Breast epithelium (tissue), 4 donors: Measurements from ENCODE around the gene LYPD6B. TPM values are rescaled to one million over a fixed set of nuclear protein-coding genes. Genes with fewer than 3 reads are reported as not detected.

Source experiments
- DNase-seq, 2 donors: peaks; one replicate each; pipeline ENCODE4 v3.0.0-alpha.2; 2019; ENCODE audit warnings: low spot score in 2 of 2
- H3K27ac ChIP-seq, 2 donors: fragments of 200-600 bp; sonication (generic) in 1 of 2; one replicate each; pipeline ENCODE4 v1.5.1; 2016 to 2019; ENCODE audit warnings: mild to moderate bottlenecking in 1 of 2
- H3K27me3 ChIP-seq, 2 donors: fragments of 200-600 bp; sonication (generic) in 1 of 2; one replicate each; pipeline versions ENCODE4 v1.5.1 to v1.6.0; 2017 to 2019; ENCODE audit warnings: control low read depth in 1 of 2, mild to moderate bottlenecking in 1 of 2
- H3K36me3 ChIP-seq: fragments of 200-600 bp; one replicate; pipeline ENCODE4 v1.5.1; 2019
- H3K4me1 ChIP-seq, 2 donors: fragments of 200-600 bp; sonication (generic); one replicate each; pipeline ENCODE4 v1.5.1; 2016 to 2019; ENCODE audit warnings: control low read depth in 1 of 2
- H3K4me3 ChIP-seq, 3 donors: fragments of 200-600 bp; sonication (generic); 1 replicate in 2 of 3; 2 replicates in 1 of 3; pipeline ENCODE4 v1.5.1; 2016 to 2019; ENCODE audit warnings: mild to moderate bottlenecking in 3 of 3, moderate library complexity in 2 of 3
- H3K9me3 ChIP-seq, 2 donors: fragments of 200-600 bp; sonication (generic) in 1 of 2; one replicate each; pipeline ENCODE4 v1.5.1; 2016 to 2019; ENCODE audit warnings: control low read depth in 1 of 2
- CTCF ChIP-seq, 3 donors: fragments of 450-650 bp; IDR thresholded peaks; one replicate each; pipeline ENCODE4 v1.5.1; 2016 to 2017; ENCODE audit warnings: antibody characterized with exemption in 3 of 3, mild to moderate bottlenecking in 3 of 3, moderate library complexity in 3 of 3
- POLR2A ChIP-seq: fragments of 450-650 bp; IDR thresholded peaks from one replicate; pipeline ENCODE4 v1.6.1; 2016; ENCODE audit warnings: antibody characterized with exemption, mild to moderate bottlenecking, moderate library complexity
- POLR2AphosphoS5 ChIP-seq, 3 donors: sonication (generic); formaldehyde crosslinking; IDR thresholded peaks; one replicate each; pipeline ENCODE4 v1.6.1; 2017; ENCODE audit warnings: antibody characterized with exemption in 3 of 3
- intact Hi-C: fragments of 100-400 bp; cut with DNase I; formaldehyde crosslinking; loops from one replicate; pipeline ENCODE4 v1.15.1; 2023; ENCODE audit warnings: low total_unique reads
- total RNA-seq, 3 donors: library from RNA; depleted of rRNA; stranded (reverse); fragments of >200 nt; gene quantifications; one replicate each; pipeline ENCODE4 v1.1.0, GENCODE V29; 2016

The LYPD6B gene
- total RNA-seq, 3 donors from 2014 or later: 0.32 to 41.4 (median 21.0) TPM

DNA sequence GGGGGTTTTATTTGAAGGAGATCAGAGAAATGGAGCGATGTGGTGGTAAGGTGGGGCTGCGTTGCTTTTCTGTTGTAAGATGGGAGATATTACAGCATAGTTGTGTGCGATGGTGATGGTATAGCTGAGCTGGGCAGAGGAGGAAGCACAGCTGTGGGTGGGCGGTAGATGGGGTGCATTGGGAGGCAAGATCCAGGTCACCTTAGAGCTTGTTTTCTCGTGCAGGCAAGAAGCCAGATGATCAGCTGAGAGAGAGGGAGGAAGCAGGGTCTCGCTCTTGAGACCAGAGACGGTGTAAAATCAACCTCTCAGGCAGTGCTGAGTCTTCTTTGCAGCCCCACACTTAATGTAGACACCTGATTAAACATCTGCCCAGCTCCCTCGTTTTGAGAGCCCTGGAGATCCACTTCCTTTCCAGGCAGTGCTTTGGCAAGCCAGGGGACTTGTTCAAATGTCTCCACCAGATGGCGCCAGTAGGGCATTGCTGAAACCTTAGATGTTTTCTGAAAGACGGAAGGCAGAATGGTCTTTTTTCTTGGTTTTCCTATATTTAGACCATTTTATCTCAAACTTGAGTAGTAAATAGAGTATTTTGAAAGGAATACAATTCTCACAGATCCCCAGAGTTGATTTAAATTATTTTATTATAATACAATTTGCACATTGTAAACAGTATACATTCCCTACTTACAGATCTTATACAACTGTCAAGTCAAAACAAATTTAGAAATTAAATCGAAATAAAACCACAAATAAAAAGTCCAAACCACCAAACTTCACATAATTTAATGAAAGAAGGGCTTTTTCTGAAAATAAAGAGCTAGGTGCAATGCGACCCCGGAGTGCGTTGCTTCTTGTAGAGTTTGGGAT lies 21.1 kb upstream of the LYPD6B start:
- peak; percentile 69 to 79 for DNase-seq
- H3K9me3 ChIP-seq: no peaks in the 10 kb centered on the region
- H3K4me1 ChIP-seq: no peaks in the 10 kb centered on the region
- no peak overlapping the region for H3K27ac ChIP-seq
- H3K4me3 ChIP-seq: no peak overlapping the region
- H3K36me3 ChIP-seq: no peaks in the 10 kb centered on the region
- no peaks in the 10 kb centered on the region for H3K27me3 ChIP-seq
- TF ChIP-seq POLR2AphosphoS5 (IDR thresholded peaks at IDR 0.05): no peak
- no peak for TF ChIP-seq POLR2A
- TF ChIP-seq CTCF (IDR thresholded peaks at IDR 0.05): peak; percentile 70 to 84 (median 82)
- intact Hi-C loops: loop anchor here (5.0 kb wide), 1 partner anchor 1105 kb away; no protein-coding TSS in a partner anchor

DNA sequence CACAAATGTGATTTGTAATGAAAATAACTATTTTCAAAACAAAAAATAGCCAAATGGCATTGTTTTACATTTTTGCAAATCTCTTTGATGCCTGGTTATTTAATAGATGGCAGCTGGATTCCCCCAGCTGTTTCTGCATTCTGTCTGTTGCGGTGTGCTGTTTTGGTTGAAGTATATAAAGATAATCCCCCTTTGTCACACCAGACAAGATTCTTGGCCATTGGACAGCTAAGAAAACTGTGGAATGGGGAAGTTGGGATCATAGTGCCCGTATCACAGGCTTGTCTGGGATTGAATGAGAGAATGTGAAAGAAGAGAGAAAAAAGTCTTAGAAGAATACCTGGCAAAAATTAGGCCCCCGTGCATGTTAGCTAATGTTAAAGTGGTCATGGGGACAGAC lies 19.5 kb upstream of the LYPD6B start:
- DNase-seq: no peak
- intact Hi-C loops: loop anchor here (5.0 kb wide), 1 partner anchor 1103 kb away; no protein-coding TSS in a partner anchor
- TF ChIP-seq POLR2A: no peak
- TF ChIP-seq CTCF (IDR thresholded peaks at IDR 0.05): no peak
- TF ChIP-seq POLR2AphosphoS5 (IDR thresholded peaks at IDR 0.05): no peak
- no peak overlapping the region for H3K4me3 ChIP-seq
- H3K27me3 ChIP-seq: no peaks in the 10 kb centered on the region
- no peak overlapping the region for H3K27ac ChIP-seq
- no peaks in the 10 kb centered on the region for H3K9me3 ChIP-seq
- H3K36me3 ChIP-seq: no peaks in the 10 kb centered on the region
- no peaks in the 10 kb centered on the region for H3K4me1 ChIP-seq

DNA sequence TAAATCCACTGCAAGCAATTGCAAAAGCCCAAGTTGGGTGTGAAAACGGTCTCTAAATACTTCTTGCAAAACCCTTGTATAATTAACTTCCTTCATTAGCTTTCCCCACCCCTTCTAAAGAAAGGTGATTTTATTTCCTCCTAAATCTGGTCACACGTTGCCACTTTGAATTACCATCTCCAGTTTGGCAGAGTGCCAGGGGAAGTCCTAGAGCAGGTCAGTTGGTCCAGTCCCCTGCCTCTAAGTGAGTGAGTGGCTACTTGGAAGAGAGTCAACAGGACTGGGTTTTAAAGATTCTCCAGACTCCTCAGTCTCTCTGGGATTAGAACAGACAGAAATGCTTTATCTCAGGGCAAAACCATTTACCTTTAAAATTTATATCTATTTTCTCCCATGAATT lies 18.7 kb upstream of the LYPD6B start:
- DNase-seq: no peak
- H3K36me3 ChIP-seq: no peaks in the 10 kb centered on the region
- H3K4me3 ChIP-seq: no peak overlapping the region
- peak overlapping the region in 1 of 2 donors; percentile 27 for H3K27ac ChIP-seq
- no peak for TF ChIP-seq POLR2A
- no peak for TF ChIP-seq POLR2AphosphoS5 (IDR thresholded peaks at IDR 0.05)
- no peak for TF ChIP-seq CTCF (IDR thresholded peaks at IDR 0.05)
- H3K9me3 ChIP-seq: no peaks in the 10 kb centered on the region
- intact Hi-C loops: loop anchor here (5.0 kb wide), 1 partner anchor 1103 kb away; no protein-coding TSS in a partner anchor
- H3K4me1 ChIP-seq: no peaks in the 10 kb centered on the region
- H3K27me3 ChIP-seq: no peaks in the 10 kb centered on the region

GRCh38 chr2:149020432-149020851 lies 18.1 kb upstream of the LYPD6B start:
- no peaks in the 10 kb centered on the region for H3K4me1 ChIP-seq
- intact Hi-C loops: no loop called here
- no peaks in the 10 kb centered on the region for H3K36me3 ChIP-seq
- H3K27me3 ChIP-seq: no peaks in the 10 kb centered on the region
- TF ChIP-seq CTCF (IDR thresholded peaks at IDR 0.05): peak in 1 of 3 donors; percentile 10
- TF ChIP-seq POLR2AphosphoS5 (IDR thresholded peaks at IDR 0.05): no peak
- no peak overlapping the region for H3K4me3 ChIP-seq
- peak; percentile 40 to 67 for DNase-seq
- H3K9me3 ChIP-seq: no peaks in the 10 kb centered on the region
- H3K27ac ChIP-seq: peak overlapping the region in 1 of 2 donors; percentile 27

DNA sequence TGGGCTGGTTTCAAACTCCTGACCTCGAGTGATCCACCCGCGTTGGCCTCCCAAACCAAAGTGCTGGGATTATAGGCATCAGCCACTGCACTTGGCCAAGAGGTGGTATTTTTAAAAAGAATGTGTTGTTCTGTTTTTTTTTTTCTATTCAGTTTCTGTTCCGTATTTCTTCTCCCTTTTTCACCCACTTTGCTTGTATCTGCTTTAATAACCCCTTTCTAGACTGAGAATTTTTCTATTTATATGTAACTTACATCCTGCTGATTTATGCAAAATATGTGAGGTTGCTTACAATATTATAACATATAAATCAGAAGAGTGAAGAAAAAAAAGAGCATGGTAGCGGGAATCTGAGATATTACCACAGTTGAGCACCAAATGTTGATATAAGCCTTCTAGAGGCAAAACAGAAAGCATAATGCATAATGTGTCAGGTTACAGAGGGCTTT lies 17.2 kb upstream of the LYPD6B start:
- no peak overlapping the region for H3K4me3 ChIP-seq
- no peaks in the 10 kb centered on the region for H3K4me1 ChIP-seq
- no peak overlapping the region for H3K27ac ChIP-seq
- TF ChIP-seq POLR2AphosphoS5 (IDR thresholded peaks at IDR 0.05): no peak
- no peak for TF ChIP-seq CTCF (IDR thresholded peaks at IDR 0.05)
- TF ChIP-seq POLR2A: no peak
- no peaks in the 10 kb centered on the region for H3K9me3 ChIP-seq
- H3K27me3 ChIP-seq: no peaks in the 10 kb centered on the region
- H3K36me3 ChIP-seq: no peaks in the 10 kb centered on the region
- intact Hi-C loops: no loop called here
- no peak for DNase-seq
